GM12873 (cell line): ENCODE results near the gene TNFRSF19.

Experiments
- CTCF ChIP-seq: IDR thresholded peaks from 2 replicates; pipeline ENCODE4 v1.5.1; 2012; ENCODE audit warnings: low read depth, mild to moderate bottlenecking, moderate library complexity, low read length, control low read depth; ENCODE audit not compliant: insufficient read depth; ENCODE audit errors: missing control alignments

Gene TNFRSF19

GRCh38 chr13:23558675-23559536 is 11.3 kb upstream of the TNFRSF19 start:
- no peak for TF ChIP-seq CTCF

- no peak for TF ChIP-seq CTCF
These were observed 9.6 kb upstream of the TNFRSF19 start for GRCh38 chr13:23560571-23561089.

- no peak for TF ChIP-seq CTCF
These were observed 9.0 kb upstream of the TNFRSF19 start for GRCh38 chr13:23561261-23561660.

GRCh38 chr13:23563085-23563845 is 6.9 kb upstream of the TNFRSF19 start:
- TF ChIP-seq CTCF, result no peak

- no peak for TF ChIP-seq CTCF
These were observed 2.2 kb upstream of the TNFRSF19 start for GRCh38 chr13:23567906-23568460.

GRCh38 chr13:23570921-23571315 is 706 bp downstream of the TNFRSF19 start:
- TF ChIP-seq CTCF, result peak; percentile 40

- TF ChIP-seq CTCF, result no peak
These were observed 1.2 kb downstream of the TNFRSF19 start for GRCh38 chr13:23571431-23571830.
